ENCODE data around the gene PRR35.

GRCh38 chr16:530111-530817 is 29.9 kb upstream of the PRR35 start:
- no peak for TF ChIP-seq FOXM1 (IDR thresholded peaks at IDR 0.05; ENCODE audit: borderline replicate concordance)
- TF ChIP-seq SP1 (IDR thresholded peaks at IDR 0.05) = no peak
- no peak for TF ChIP-seq TARDBP (IDR thresholded peaks at IDR 0.05)
- no peak for TF ChIP-seq LEF1 (IDR thresholded peaks at IDR 0.05; ENCODE audit: borderline replicate concordance)
- TF ChIP-seq SUZ12 (IDR thresholded peaks at IDR 0.05) = no peak
- TF ChIP-seq ZNF384 (IDR thresholded peaks at IDR 0.05) = no peak
- no peak for TF ChIP-seq FOXK2 (IDR thresholded peaks at IDR 0.05)
- no peak for TF ChIP-seq NFRKB (IDR thresholded peaks at IDR 0.05)
- TF ChIP-seq L3MBTL2 (conservative IDR thresholded peaks at IDR 0.05) = no peak
- no peak for TF ChIP-seq BHLHE40 (IDR thresholded peaks at IDR 0.05; ENCODE audit: borderline replicate concordance)
